ENCODE measurements around the gene GJA3.

DNA sequence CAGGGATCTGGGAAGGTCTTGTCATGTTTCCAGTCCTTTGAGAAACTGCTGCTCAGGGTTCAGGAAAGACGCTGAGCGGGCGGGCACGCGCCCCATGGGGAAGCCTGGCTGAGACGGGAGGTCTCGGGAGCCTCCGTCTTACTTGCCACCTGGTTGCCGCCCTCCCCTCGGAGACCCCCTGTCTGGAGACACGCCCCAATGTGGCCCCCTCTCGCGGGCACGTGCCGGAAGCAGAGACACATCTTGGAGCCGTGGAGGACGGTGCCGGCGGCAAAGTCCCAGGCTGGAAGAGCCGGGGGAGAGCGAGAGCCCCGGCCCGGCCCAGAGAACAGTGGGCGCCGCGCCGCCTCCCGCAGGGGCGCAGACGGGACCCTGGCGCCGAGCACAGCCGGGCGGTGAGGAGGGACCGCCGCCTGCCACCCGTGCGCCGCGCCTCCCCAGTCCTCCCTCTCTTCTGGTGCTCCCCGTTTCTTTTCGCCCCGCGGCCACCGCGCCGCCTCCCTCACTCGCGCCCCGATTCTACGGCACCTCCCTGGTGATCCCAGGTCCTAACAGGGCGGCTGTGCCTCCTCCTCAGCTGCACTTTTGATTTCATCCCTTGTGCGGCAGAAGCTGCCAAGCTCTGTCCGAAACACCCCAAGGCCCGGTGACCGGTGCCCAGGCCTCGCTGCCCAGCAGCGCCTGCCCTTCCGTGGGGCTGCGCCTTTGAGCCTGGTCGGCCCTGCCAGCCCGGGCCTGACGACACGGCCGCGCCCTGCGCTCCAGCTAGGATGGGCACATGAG, 16.4 kb upstream of the GJA3 start:
- TF ChIP-seq CTCF (IDR thresholded peaks at IDR 0.05; ENCODE audit: extremely low read depth in 1 of 2, insufficient read depth in 1 of 2, low read depth in 1 of 2, low read length in 2 of 2) (no peak), POLR2AphosphoS5 (IDR thresholded peaks at IDR 0.05; ENCODE audit: insufficient read depth, low read depth, low read length) (no peak), EZH2 (IDR thresholded peaks at IDR 0.05; ENCODE audit: borderline replicate concordance, low read depth, low read length, severe bottlenecking) (peak; percentile 50), POLR2A (IDR thresholded peaks at IDR 0.05; ENCODE audit: low read depth, low read length) (no peak), JUN (IDR thresholded peaks at IDR 0.05; ENCODE audit: borderline replicate concordance, insufficient read depth, insufficient read length, low read depth) (no peak), GATA2 (IDR thresholded peaks at IDR 0.05; ENCODE audit: insufficient read depth, insufficient read length, low read depth, low read length) (no peak), MYC (IDR thresholded peaks at IDR 0.05; ENCODE audit: low read depth, low read length) (no peak)
- TF ChIP-seq, protein P1, sequence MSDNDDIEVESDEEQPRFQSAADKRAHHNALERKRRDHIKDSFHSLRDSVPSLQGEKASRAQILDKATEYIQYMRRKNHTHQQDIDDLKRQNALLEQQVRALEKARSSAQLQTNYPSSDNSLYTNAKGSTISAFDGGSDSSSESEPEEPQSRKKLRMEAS (IDR thresholded peaks at IDR 0.05; ENCODE audit: insufficient read depth, insufficient read length) = no peak

Measured in endothelial cell of umbilical vein (primary cell).